Stimulated activated CD4-positive, alpha-beta T cell treated with anti-CD3 and anti-CD28 coated beads, Interleukin-15, amount 100 ng/mL, for 1 hour (primary cell): Measurements from ENCODE around the gene SPRTN.

Experiments used
- DNase-seq, 2 donors: peaks; one replicate each; pipeline ENCODE4 v3.0.0-alpha.2; 2020; ENCODE audit warnings: low read depth in 1 of 2, low spot score in 1 of 2

The SPRTN gene, protein sequence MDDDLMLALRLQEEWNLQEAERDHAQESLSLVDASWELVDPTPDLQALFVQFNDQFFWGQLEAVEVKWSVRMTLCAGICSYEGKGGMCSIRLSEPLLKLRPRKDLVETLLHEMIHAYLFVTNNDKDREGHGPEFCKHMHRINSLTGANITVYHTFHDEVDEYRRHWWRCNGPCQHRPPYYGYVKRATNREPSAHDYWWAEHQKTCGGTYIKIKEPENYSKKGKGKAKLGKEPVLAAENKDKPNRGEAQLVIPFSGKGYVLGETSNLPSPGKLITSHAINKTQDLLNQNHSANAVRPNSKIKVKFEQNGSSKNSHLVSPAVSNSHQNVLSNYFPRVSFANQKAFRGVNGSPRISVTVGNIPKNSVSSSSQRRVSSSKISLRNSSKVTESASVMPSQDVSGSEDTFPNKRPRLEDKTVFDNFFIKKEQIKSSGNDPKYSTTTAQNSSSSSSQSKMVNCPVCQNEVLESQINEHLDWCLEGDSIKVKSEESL

DNA sequence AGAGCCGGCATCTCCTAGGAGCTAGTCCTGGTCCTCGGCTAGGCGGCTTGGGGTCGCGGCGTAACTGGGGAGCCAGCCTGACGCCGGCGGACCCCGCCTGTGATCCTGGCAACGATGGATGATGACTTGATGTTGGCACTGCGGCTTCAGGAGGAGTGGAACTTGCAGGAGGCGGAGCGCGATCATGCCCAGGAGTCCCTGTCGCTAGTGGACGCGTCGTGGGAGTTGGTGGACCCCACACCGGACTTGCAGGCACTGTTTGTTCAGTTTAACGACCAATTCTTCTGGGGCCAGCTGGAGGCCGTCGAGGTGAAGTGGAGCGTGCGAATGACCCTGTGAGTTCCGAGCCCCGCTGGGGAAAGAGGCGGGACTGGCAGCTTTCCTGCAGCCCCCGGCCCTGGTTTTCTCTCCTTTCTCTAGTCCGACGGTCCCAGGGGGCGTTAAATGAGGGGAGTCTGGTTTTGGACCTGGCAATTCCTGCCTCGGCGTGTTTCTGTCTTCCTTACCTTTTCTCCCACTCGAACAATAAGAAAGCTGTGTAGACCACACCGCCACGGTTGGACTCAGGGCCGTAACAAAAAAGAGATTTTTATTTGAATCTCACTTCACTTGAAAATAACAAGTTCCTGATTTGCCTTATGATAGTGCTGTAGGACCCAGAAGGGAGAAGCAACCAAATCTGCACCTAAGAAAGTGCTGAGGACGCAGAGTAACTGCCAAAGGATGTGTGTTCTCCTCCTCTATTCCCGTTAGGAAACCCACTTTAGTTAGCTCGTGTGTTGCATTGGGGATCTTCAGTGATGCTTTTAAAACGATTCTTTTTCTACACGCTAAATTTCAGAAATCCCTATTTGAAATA is at the start of gene SPRTN:
TSS of gene SPRTN (plus strand) at position 24 of the 859 bp plus-strand sequence. CDS start at position 115, 91 bp downstream.
- DNase-seq, result no peak

DNA sequence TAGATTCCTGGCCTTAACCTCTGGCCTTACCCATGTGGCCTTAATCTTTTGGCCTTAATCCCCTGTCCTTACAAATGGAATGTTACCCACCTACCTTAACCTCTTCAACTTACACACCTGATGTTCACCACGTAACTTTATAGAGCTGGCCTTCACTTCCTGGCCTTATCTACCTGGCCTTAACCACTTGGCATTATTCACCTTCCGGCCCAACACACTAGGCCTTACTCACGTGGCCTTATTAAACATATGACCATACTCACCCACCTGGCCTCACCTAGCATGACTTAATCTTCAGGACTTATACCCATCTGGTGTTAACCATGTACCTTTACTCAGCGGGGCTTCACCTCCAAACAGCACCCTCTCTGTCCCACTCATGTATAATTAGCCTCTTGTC is 42.2 kb upstream of the SPRTN start:
- DNase-seq, result no peak

DNA sequence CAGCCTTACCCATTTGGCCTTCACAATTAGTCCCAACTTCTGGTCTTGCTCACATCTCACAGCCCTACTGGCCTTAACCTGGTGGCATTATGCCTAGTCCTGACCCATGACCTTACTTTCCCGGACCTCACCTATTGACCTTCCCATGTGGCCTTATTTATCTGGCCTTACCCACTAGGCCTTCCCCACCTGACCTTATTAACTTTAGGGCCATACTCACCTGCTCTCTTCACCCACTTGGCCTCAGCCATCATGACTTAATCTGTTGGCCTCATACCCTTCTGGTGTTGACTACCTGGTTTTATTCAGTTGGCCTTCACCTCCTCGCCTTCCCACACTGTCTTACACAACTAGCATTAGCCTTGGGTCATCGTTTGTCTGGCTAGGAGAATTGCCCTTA is 36.1 kb upstream of the SPRTN start:
- DNase-seq, result no peak

DNA sequence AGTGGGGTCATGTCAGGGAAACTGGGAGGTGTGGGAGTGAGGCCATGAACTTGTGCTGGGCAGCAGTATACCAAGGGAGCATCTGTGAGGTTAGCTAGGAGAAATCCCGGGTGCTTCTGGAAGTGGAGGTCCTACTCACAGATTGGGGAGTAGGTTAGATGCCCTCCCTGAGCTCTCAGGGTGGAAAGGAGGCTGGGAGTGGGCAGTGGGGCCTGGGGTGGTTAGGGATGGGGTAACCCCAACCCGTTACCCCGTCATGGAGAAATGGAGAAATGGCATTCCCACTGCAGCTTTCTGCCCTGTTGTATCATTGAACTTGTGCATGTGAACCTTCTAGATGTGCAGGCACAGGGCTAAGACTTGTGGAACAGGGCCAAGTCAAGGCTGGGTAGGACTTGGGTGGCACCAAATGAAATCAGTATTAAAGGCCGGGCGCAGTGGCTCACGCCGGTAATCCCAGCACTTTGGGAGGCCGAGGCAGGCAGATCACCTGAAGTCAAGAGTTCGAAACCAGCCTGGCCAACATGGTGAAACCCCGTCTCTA is 27.6 kb upstream of the SPRTN start:
- no peak for DNase-seq

DNA sequence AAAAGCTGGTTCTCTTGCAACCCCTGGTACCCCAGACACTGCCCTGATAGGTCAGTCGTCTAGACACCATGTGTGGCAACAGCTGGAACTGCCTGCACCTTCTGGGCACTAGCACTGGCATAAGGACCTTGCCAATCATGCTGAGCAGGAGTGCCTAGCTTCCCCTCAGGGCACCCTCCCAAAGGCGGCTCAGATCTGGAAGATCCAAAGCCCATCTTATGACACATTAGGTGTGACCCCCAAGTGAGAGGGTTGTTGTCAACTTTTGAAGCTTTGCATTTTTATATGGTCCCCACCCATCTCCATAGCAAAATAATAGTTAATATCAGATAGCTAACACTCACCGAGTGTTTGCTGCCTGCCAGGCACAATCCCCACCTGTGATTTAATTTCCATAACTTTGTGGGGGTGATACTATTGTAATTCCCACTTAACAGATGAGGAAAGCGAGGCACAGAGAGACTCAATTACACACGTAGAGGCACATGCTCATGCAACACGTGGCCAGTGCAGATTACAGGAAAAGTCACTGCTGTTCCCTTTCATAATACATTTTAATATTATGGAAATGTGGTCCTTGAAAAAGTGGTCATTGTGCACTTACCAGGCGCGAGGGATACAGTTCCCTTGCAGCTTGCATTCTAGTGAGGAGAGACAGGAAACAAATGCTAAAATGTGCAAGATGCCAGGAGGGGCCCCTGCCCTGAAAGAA is 26.2 kb upstream of the SPRTN start:
- DNase-seq, result no peak

DNA sequence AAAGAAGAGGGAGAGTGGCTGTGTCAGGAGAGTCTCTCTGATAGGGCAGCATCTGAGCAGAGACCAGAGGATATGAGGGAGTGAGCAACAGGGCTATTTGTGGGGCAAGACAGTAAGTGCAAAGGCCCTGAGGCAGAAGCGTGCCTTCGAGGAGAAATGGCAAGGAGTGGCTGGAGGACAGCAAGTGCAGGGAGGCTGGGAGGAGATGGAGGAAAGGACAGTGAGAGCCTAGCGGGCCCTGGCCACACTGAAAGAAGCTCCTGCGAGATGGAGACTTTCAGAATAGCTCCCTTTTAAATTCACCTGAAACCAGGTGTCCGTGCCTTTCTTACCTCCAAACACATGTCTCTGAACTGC is 25.7 kb upstream of the SPRTN start:
- DNase-seq, result no peak

DNA sequence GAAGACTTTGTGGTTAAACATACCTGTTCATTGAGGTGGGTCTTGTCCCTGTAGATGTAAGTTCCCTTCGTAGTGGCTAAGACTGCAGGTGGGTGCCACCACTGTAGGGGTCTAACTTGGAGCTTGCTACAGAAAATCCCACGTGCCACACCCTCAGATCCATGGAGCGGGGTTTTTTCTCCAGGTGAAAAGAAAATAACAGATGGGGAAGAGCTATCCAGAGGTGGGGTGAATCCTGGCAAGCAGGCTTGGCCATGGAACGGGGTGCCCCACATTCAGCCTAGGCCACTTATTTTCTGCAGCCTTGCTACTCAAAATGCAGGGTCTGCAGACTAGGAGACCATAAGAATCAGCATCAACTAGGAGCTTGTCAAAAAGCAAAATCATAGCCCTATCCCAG is 24.4 kb upstream of the SPRTN start:
- no peak for DNase-seq

DNA sequence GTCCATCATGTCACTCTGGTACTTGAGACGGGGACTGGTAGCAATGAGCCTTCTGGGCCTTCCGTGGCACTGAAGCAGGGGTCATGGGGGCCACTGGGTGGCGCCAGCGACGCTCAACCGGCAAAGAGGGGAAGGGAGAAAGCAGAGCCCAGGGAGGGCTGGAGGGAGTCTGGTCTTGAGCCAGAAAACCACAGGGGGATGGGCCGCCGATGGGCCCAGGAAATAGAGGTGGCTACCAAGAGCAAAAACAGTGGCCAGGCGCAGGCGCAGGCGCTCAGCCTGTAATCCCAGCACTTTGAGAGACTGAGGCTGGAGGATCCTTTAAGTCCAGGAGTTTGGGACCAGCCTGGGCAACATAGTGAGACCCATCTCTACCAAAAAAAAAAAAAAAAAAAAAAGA is 22.2 kb upstream of the SPRTN start:
- DNase-seq, result peak in 1 of 2 donors; percentile 29

DNA sequence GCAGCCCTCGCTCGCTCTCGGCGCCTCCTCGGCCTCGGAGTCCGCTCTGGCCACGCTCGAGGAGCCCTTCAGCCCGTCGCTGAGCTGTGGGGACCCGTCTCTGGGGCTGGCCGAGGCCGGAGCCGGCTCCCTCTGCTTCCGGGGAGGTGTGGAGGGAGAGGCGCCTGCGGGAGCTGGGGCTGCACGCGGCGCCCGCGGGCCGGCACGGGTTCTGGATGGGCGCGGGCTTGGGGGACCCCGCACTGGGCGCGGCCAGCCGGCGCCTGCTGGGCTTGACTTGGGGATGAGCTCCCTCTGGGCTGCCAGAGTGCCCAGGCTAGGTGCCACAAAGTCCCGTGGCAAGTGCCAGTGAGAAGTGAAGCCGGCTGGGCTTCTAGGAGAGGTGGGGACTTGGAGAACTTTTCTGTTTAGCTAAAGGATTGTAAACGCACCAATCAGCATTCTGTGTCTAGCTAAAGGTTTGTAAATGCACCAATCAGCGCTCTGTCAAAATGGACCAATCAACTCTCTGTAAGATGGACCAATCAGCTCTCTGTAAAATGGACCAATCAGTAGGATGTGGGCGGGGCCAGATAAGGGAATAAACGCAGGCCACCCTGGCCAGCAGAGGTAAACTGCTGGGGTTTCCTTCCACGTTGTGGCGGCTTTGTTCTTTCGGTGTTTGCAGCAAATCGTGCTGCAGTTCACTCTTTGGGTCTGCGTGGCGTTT is 20.6 kb upstream of the SPRTN start:
- no peak for DNase-seq

DNA sequence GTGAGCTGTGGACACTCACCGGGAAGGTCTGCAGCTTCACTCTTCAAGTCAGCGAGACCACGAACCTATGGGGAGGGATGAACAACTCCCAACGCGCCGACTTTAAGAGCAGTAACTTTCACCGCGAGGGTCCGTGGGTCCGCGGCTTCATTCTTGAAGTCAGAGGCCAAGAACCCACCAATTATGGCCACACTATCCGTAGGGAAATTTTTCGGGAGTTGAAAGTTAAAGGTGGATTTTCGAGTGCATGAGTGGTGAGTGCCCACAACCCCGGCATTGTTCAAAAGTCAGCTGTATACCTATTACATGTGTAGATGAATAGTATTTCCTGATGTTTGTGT is 20.1 kb upstream of the SPRTN start:
- DNase-seq, result no peak

DNA sequence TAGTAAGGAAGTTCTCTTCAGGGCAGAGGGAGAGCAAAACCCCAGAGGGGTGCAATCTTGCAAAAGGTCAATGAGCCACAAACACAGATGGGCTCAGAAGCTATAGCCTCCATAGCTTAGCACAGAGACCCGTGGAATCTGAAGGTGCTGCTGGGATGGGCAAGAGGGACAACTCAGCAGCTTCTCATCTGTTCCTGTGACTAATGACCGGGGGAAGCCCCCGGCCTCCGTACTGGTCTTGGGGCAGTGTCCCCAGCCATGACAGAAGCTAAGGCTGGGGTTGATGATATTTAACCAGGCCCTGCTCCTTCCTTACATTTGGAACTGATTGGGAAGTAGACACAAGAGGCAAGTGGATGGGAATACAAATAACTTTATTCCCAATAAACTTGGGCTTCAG is 19.5 kb upstream of the SPRTN start:
- no peak for DNase-seq

DNA sequence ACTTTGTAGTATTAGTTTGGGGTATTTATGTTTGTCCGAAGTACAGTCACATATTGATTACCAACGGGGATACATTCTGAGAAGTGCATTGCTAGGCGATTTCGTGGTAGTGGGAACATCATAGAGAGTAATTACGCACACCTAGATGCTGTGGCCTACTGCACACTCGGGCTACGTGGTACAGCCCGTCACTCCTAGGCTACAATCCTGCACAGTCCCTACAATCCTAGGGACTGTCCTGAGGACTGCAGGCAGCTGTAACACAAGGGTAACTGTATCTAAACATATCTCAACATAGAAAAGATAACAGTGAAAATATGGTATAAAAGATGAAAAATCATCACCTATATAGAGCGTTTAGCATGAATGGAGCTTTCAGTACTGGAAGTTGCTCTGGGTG is 19.0 kb upstream of the SPRTN start:
- no peak for DNase-seq

DNA sequence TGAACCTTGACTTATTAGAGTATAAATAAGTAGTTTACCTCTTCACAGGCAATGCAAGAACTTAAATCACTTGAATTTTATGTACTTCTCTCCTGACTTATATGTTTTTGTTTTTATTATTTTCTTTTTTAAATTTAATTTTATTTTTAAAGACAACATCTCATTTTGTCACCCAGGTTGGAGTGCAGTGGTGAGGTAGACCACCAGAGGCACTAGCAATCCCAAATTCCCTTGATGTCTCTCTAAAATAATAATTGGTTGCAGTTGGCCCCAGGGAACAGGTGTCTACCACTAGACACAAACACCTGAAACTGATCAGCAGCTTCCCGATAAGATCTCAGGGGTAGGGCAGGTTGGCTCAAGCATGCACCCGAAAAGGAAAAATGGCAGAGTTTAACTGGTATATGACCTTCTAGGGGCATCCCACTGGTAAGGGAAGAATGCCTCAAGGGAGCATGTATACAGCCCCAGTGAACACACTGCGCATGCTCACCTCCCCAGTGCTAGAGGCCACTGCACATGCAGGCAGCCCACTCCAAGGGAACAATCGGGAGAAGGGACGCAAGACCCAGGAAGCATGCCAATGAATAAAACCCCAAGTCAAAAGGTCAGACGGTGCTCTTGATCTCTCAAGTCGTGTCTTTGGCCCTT is 15.1 kb upstream of the SPRTN start:
- DNase-seq, result no peak

DNA sequence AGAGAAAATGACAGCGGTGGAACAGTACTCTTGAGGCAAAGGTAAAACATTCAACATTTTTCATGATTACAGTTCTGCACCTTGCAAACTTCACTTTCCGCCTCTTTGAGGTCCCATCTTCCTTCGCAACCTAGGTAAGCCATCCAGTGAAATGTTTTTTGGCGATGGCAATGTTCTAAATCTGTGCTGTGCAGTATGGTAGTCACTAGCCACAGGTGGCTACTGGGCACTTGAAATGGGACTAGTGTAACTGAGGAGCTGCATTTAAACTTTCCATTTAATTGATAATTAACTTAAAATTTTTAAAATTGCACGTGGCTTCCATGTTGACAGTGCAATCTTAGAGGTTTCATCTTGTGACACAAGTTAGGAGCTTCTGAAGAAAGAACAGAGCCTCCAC is 13.4 kb upstream of the SPRTN start:
- DNase-seq, result no peak

DNA sequence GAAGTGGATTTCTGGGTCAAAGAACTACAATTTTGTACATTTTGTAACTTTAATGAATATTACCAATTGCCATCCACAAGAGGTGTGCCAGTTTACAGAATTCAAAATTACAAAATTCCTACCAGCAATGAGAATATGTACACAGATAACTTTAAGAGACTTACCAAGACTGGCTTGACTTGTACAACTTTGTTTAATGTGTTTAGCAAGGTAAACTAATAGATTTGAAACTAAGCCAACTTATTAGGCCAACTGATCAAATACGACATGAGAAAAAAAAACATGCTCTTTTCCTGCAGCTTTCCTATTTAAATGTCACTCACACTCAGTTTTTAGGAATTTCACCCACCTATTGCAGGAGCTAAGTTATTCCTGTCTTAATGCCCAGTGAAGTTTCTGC is 11.8 kb upstream of the SPRTN start:
- DNase-seq, result no peak

DNA sequence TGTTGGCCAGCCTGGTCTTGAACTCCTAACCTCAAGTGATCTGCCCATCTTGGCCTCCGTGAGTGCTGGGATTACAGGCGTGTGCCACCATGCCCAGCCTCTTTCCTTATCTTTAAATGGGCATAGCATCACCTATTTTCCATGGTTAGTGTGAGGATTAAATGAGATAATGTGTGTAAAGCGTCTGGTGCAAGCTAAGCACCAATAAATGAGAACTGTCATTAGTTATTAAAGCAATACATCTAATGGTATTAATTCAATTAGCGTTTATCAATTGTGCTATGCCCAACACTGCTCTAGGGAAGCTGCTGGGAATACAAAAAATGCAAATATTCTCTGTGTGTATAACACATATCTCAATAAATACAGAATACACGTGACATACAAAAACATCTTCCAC is 10.5 kb upstream of the SPRTN start:
- no peak for DNase-seq

DNA sequence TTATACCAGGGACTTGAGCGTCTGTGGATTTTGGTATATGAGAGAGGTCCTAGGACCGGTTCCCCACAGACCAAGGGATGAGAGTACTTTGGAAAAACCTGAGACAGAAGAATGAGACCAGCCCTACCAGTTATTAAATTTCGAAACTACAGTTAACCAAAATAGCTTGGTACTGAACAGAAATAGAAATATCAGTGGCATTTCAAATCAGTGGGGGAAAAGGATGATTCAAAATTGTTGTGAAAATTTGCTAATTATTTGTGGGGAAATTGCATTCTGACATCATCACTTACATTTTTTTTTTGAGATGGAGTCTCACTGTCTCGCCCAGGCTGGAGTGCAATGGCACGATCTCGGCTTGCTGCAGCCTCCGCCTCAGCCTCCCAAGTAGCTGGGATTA is 8.6 kb upstream of the SPRTN start:
- no peak for DNase-seq

DNA sequence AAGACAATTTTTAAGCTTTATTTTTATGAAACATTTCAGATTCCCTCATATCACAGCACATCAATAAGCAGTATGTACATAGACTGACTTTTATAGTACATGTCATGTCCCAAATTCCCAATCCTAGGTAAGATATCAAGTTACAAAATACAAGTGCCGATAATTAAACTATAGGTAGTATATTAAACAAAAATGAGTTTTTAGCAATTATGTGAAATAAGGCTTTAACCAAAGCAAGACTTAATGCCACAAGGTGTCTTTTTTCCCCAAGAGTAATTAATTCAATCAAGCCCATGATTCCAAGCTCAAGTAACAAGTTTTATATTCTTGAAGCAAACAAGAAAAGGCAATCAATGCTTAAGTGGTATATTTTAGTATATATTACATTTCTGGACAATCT is 5.3 kb upstream of the SPRTN start:
- no peak for DNase-seq

DNA sequence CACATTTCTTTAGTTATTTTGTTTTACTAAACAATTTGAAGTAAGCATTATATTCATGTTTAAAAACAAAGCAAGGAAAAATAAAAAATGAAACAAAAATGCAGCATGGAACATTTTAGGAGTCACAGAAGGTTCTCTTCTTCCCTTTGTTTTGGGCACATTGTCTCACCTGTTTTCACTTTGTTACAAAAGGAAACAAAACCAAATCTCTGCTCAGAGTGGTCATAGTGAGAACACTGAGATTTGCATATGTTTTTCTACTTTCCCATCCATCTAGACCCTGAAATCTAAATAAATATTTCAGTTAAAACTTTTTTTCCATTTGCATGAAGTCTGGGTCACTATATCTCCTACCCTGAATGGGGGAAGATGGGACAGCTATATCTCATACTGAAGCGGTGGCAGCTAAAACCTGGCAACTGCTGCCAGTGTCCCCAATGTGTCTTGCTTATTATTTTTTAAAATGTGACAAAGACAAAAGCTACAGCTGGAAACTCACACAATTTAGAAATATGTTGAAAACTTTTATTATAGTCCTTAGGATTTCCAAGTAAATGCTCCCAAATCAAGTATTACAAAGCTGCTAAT is 3.9 kb upstream of the SPRTN start:
- DNase-seq, result no peak

DNA sequence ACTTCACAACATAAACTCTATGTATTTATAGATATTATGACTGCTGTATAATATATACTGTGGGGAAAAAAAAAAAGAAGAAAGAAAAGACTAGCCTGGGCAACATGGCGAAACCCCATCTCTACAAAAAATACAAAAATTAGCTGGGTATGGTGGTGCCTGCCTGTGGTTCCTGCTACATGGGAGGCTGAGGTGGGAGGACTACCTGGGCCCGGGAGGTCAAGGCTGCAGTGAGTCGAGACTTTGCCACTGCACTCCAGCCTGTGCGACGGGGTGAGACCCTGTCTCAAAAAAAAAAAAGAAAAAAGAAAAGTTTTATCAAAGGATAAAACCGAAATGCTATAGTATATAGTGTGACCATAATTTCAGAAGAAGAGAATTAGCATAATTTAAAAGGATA is 3.1 kb upstream of the SPRTN start:
- no peak for DNase-seq
